K562 (cell line): ENCODE results near the gene GRIA3. TPM values are rescaled to one million over a fixed set of nuclear protein-coding genes. Genes with fewer than 3 reads are reported as not detected.

Source experiments
- ATAC-seq: fragments of 200-7000 bp; cut with Tn5 transposase; 3 replicates; pipeline ENCODE4 v1.9.1; 2020; ENCODE audit warnings: moderate library complexity
- BruUV-seq: library from RNA; stranded (reverse); fragments of 400-500 nt; replicated peaks from 2 replicates; lab custom pipeline; 2021; lab: Mats Ljungman, UMichigan
- CTCF ChIA-PET: fragments of 300-600 bp; formaldehyde crosslinking; extraction: SDS; loops from one replicate; lab custom pipeline; 2021; ENCODE audit warnings: low intra/inter-chr PET ratio; lab: Yijun Ruan, JAX
- POLR2A ChIA-PET: fragments of 300-600, 350-650 bp; sonication (Branson Sonifier 250); formaldehyde crosslinking; extraction: SDS; loops from one replicate; lab custom pipeline; 2021; ENCODE audit warnings: antibody characterized with exemption, inconsistent platforms; lab: Yijun Ruan, JAX
- DNase-seq, 4 experiments: peaks; one replicate each; pipeline versions ENCODE4 v3.0.0 to v3.0.0-alpha.2; 2011 to 2018; ENCODE audit warnings: low spot score in 3 of 4, mixed read lengths in 3 of 4; ENCODE audit errors: extremely low read depth in 1 of 4
- FAIRE-seq: peaks from 2 replicates; lab custom pipeline; 2011; peaks lifted over from hg19 to GRCh38; lab: Jason Lieb, UNC
- H2AFZ ChIP-seq: 2 replicates; pipeline ENCODE4 v1.6.0; 2011; ENCODE audit warnings: low read depth, low read length, control low read depth, inconsistent platforms
- H3K27ac ChIP-seq: fragments of 200-600 bp; 3 replicates; pipeline ENCODE4 v1.8.0; 2011; ENCODE audit warnings: low read depth, mild to moderate bottlenecking, control low read depth, inconsistent platforms, low read length, moderate library complexity, mixed read lengths; ENCODE audit errors: extremely low read depth
- H3K27me3 ChIP-seq, 2 experiments: fragments of 300-600 bp in 1 of 2; 2 replicates in 1 of 2; 3 replicates in 1 of 2; pipeline versions ENCODE4 v1.6.0 to v1.8.0; 2011; ENCODE audit warnings: inconsistent platforms in 2 of 2, low read length in 2 of 2, mild to moderate bottlenecking in 1 of 2, mixed read lengths in 1 of 2, moderate library complexity in 1 of 2; ENCODE audit not compliant: control insufficient read depth in 2 of 2, insufficient read depth in 2 of 2
- H3K36me3 ChIP-seq: fragments of 300-600 bp; 3 replicates; pipeline ENCODE4 v1.8.0; 2011; ENCODE audit warnings: mild to moderate bottlenecking, low read length, inconsistent platforms; ENCODE audit not compliant: control insufficient read depth, insufficient read depth
- H3K4me1 ChIP-seq, 2 experiments: fragments of 200-600 bp in 1 of 2; replicated peaks in 1 of 2; 2 replicates in 1 of 2; 3 replicates in 1 of 2; pipeline versions ENCODE4 v1.5.1 to v1.8.0; 2011; ENCODE audit warnings: inconsistent platforms in 2 of 2, low read length in 2 of 2, mild to moderate bottlenecking in 1 of 2, mixed read lengths in 1 of 2, moderate library complexity in 1 of 2; ENCODE audit not compliant: control insufficient read depth in 2 of 2, insufficient read depth in 2 of 2
- H3K4me2 ChIP-seq: 2 replicates; pipeline ENCODE4 v1.6.1; 2011; ENCODE audit warnings: low read length, control low read depth, inconsistent platforms, mixed read lengths; ENCODE audit not compliant: insufficient read depth
- H3K4me3 ChIP-seq: fragments of 200-600 bp; sonication (generic), shearing (Covaris generic); 2 replicates; pipeline ENCODE4 v1.5.1; 2016; ENCODE audit warnings: control low read depth, inconsistent platforms
- H3K79me2 ChIP-seq: fragments of 200-600 bp; 3 replicates; pipeline ENCODE4 v1.8.0; 2011; ENCODE audit warnings: low read length, inconsistent platforms; ENCODE audit not compliant: control insufficient read depth, insufficient read depth
- H3K9ac ChIP-seq, 2 experiments: 2 replicates each; pipeline versions ENCODE4 v1.6.0 to v1.6.1; 2011; ENCODE audit warnings: low read depth in 2 of 2, low read length in 2 of 2, control low read depth in 1 of 2, inconsistent platforms in 1 of 2, mild to moderate bottlenecking in 1 of 2, mixed read lengths in 1 of 2; ENCODE audit not compliant: insufficient read depth in 1 of 2
- H3K9me1 ChIP-seq: one replicate; pipeline ENCODE4 v1.6.0; 2011; ENCODE audit warnings: inconsistent platforms, mild to moderate bottlenecking, low read length, moderate library complexity; ENCODE audit not compliant: control insufficient read depth, insufficient read depth
- H3K9me3 ChIP-seq: replicated peaks from 2 replicates; pipeline ENCODE4 v1.5.1; 2011; ENCODE audit warnings: low read depth, low read length, inconsistent platforms; ENCODE audit not compliant: control insufficient read depth, insufficient read depth
- H4K20me1 ChIP-seq: replicated peaks from 2 replicates; pipeline ENCODE4 v1.6.1; 2011; ENCODE audit warnings: low read length, inconsistent platforms, mixed read lengths; ENCODE audit not compliant: control insufficient read depth, insufficient read depth
- C11orf30 ChIP-seq: fragments of 450-650 bp; IDR thresholded peaks from 2 replicates; pipeline ENCODE4 v1.6.1; 2016; ENCODE audit warnings: low read depth, mild to moderate bottlenecking
- CBX8 ChIP-seq: fragments of 200-600 bp; sonication (generic); IDR thresholded peaks from 2 replicates; pipeline ENCODE4 v1.6.1; 2012; ENCODE audit warnings: borderline replicate concordance, mixed run types, low read depth, mild to moderate bottlenecking, moderate library complexity, mixed read lengths, low read length, control low read depth, inconsistent platforms; ENCODE audit not compliant: poor library complexity, severe bottlenecking; ENCODE audit errors: extremely low read depth
- ILF3 ChIP-seq: fragments of 450-650 bp; IDR thresholded peaks from 2 replicates; pipeline ENCODE4 v1.6.1; 2018; ENCODE audit warnings: antibody characterized with exemption, mild to moderate bottlenecking, moderate library complexity, borderline replicate concordance
- ZFP36 ChIP-seq: fragments of 150-350 bp; IDR thresholded peaks from 2 replicates; pipeline ENCODE4 v1.6.1; 2018; ENCODE audit warnings: low read length, low read depth; ENCODE audit not compliant: partially characterized antibody
- ZNF124 ChIP-seq: sonication (generic); formaldehyde crosslinking; IDR thresholded peaks from 2 replicates; pipeline ENCODE4 v1.8.1; 2022; ENCODE audit warnings: missing genetic modification reagents
- ZNF586 ChIP-seq: fragments of 450-650 bp; formaldehyde crosslinking; conservative IDR thresholded peaks from 2 replicates; pipeline ENCODE4 v1.4.0; 2020; ENCODE audit warnings: mild to moderate bottlenecking, moderate library complexity
- WGBS: fragments of 100-300 bp; shearing (Covaris generic); methylation state at CpG from one replicate; pipeline ENCODE4 v1.1.6; 2016; ENCODE audit warnings: low coverage, mixed read lengths; ENCODE audit not compliant: insufficient coverage; ENCODE audit errors: missing lambda C conversion rate; 5-methylcytosine and 5-hydroxymethylcytosine counted together
- in situ Hi-C: fragments of 300-500 bp; cut with MboI; formaldehyde crosslinking; loops from 4 replicates; pipeline ENCODE4 v1.15.0; 2018; ENCODE audit warnings: inconsistent platforms, mixed read lengths
- intact Hi-C: fragments of 100-400 bp; cut with micrococcal nuclease; formaldehyde crosslinking; loops from 2 replicates; pipeline ENCODE4 v1.14.2; 2022
- polyA plus RNA-seq, 8 experiments: library from polyadenylated mRNA; depleted of rRNA in 4 of 8; stranded (reverse) in 5 of 8; unstranded in 3 of 8; fragments of >200 nt; fragmentation: Nextera tagmentation in 2 of 8; fragmentation: Illumina TruSeq in 1 of 8; extraction: Ambion mirVana in 2 of 8; extraction: Trizol in 1 of 8; gene quantifications; 2 replicates each; pipeline versions ENCODE4 v1.2.1 to v1.2.3, GENCODE V29; 2011 to 2014; ENCODE audit warnings: inconsistent platforms in 1 of 8, missing spikeins in 1 of 8
- total RNA-seq, 7 experiments: library from RNA; depleted of rRNA in 6 of 7; stranded (reverse); fragments of >200 nt in 6 of 7; fragmentation: Illumina TruSeq in 2 of 7; extraction: Trizol in 2 of 7; gene quantifications; 2 replicates each; pipeline versions ENCODE4 v1.2.1 to v1.2.3, GENCODE V29; 2011 to 2021; ENCODE audit warnings: low replicate concordance in 1 of 7
- TF ChIP-seq, protein P1 (sequence below): IDR thresholded peaks from 2 replicates; pipeline ENCODE4 v1.6.1; 2011; ENCODE audit not compliant: insufficient read length; ENCODE audit errors: extremely low read depth
- TF ChIP-seq, protein P2 (sequence below): fragments of 250-450 bp; sonication (Bioruptor Pico); IDR thresholded peaks from 2 replicates; pipeline ENCODE4 v1.8.0; 2022; ENCODE audit warnings: inconsistent platforms
- TF ChIP-seq, protein P3 (sequence below): fragments of 200-800 bp; sonication (Bioruptor generic); IDR thresholded peaks from 2 replicates; pipeline ENCODE4 v1.6.1; 2017; ENCODE audit warnings: missing genetic modification characterization, missing compliant biosample characterization

Gene GRIA3
- total and polyA plus RNA-seq, 9 of the 15 experiments (the other 6 are each of a cell fraction or from before 2014, with no cell fraction given), result 0.10 TPM; not detected in 8

DNA sequence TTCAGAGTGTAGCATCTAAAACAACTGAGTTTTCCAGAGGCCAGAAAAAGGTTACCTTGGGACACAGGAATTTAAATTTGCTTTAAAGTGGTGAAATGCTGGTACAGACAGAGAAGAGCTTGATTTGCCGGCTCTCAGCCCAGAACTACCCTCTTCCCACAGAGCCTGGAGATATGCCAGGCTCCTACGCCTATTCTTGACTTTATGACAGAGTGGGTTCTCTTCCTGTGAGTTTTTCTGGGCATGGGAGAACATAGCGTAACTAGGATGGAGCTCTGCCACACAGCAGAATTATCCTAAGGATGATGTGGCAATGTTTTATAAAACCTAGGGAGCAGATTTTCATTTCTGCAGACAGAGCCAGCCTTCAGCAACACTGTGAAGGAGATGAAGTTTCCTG lies 241.8 kb downstream of the GRIA3 start:
- Histone ChIP-seq H4K20me1 (no peaks in the 10 kb centered on the region), H3K79me2 (no peaks in the 10 kb centered on the region), H3K9me3 (no peaks in the 10 kb centered on the region), H2AFZ (no peak overlapping the region), H3K27me3 (no peaks in the 10 kb centered on the region), H3K4me1 (no peaks in the 10 kb centered on the region), H3K36me3 (no peaks in the 10 kb centered on the region), H3K9ac (no peak overlapping the region), H3K4me3 (no peak overlapping the region), H3K27ac (no peak overlapping the region), H3K4me2 (no peak overlapping the region), H3K9me1 (no peaks in the 10 kb centered on the region)
- in situ Hi-C loops, result no loop called here
- intact Hi-C loops, result no loop called here
- no peak for TF ChIP-seq ZNF124 (CRISPR knock-in tag)
- TF ChIP-seq, protein P1, sequence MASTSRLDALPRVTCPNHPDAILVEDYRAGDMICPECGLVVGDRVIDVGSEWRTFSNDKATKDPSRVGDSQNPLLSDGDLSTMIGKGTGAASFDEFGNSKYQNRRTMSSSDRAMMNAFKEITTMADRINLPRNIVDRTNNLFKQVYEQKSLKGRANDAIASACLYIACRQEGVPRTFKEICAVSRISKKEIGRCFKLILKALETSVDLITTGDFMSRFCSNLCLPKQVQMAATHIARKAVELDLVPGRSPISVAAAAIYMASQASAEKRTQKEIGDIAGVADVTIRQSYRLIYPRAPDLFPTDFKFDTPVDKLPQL, result no peak
- no peak for TF ChIP-seq C11orf30
- no peak for TF ChIP-seq ZNF586
- TF ChIP-seq, protein P2, sequence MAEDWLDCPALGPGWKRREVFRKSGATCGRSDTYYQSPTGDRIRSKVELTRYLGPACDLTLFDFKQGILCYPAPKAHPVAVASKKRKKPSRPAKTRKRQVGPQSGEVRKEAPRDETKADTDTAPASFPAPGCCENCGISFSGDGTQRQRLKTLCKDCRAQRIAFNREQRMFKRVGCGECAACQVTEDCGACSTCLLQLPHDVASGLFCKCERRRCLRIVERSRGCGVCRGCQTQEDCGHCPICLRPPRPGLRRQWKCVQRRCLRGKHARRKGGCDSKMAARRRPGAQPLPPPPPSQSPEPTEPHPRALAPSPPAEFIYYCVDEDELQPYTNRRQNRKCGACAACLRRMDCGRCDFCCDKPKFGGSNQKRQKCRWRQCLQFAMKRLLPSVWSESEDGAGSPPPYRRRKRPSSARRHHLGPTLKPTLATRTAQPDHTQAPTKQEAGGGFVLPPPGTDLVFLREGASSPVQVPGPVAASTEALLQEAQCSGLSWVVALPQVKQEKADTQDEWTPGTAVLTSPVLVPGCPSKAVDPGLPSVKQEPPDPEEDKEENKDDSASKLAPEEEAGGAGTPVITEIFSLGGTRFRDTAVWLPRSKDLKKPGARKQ, result no peak
- TF ChIP-seq, protein P3, sequence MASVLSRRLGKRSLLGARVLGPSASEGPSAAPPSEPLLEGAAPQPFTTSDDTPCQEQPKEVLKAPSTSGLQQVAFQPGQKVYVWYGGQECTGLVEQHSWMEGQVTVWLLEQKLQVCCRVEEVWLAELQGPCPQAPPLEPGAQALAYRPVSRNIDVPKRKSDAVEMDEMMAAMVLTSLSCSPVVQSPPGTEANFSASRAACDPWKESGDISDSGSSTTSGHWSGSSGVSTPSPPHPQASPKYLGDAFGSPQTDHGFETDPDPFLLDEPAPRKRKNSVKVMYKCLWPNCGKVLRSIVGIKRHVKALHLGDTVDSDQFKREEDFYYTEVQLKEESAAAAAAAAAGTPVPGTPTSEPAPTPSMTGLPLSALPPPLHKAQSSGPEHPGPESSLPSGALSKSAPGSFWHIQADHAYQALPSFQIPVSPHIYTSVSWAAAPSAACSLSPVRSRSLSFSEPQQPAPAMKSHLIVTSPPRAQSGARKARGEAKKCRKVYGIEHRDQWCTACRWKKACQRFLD (CRISPR knock-in tag), result no peak
- no peak for TF ChIP-seq CBX8
- TF ChIP-seq ILF3, result no peak
- TF ChIP-seq ZFP36, result no peak
- DNase-seq (no peak), ATAC-seq (no peak), FAIRE-seq (no peak)
- 6% methylated on average over 3 of the region's 3 CpGs for WGBS
- CTCF ChIA-PET, result no interaction called here
- POLR2A ChIA-PET, result no interaction called here
- BruUV-seq, result no TSS peak
